ENCODE data around the gene WDSUB1. TPM values are rescaled to one million over a fixed set of nuclear protein-coding genes. Genes with fewer than 3 reads are reported as not detected.

Gene WDSUB1
- total and polyA plus RNA-seq, 2 of the 4 experiments (the other 2 are of a cell fraction): 4.8 to 5.2 TPM

DNA sequence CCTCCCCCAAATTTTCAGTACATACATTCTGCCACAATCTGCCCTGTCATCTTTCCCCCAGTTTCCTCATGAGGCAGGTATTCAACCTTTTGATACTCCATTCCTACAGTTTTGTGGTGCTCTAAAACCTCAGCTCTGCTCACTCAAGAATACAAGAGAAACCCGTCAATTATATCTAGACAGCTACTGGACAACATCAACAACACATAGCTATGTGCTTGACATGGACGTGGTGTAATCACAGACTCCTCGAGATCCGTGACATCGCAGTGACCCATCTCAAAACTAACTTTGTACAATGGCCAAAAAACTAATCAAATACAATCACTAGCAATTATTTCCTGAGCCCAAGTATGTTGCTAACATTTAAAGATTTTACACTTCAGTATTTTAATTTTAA is 23.6 kb downstream of the WDSUB1 start:
- no peak overlapping the region for H2BK5ac ChIP-seq (ENCODE audit: low read depth, low read length, poor library complexity, severe bottlenecking)
- H4K8ac ChIP-seq (ENCODE audit: low read depth in 2 of 2, low read length in 2 of 2): no peak overlapping the region
- H3K9me3 ChIP-seq (ENCODE audit: control insufficient read depth, insufficient read depth, low read length): no peaks in the 10 kb centered on the region
- no peaks in the 10 kb centered on the region for H4K20me1 ChIP-seq (ENCODE audit: insufficient read depth, low read length)
- no TSS peak for BruUV-seq (replicated peaks)
- no peak overlapping the region for H2BK15ac ChIP-seq (ENCODE audit: low read depth, low read length)
- H4K5ac ChIP-seq (ENCODE audit: low read depth, low read length): no peak overlapping the region
- no peak overlapping the region for H3K23ac ChIP-seq (ENCODE audit: low read depth, low read length)
- dilution Hi-C loops (cut with HindIII; ENCODE audit: low sequenced_read_pairs, unreplicated experiment): no loop called here
- H2AK5ac ChIP-seq (ENCODE audit: low read depth, low read length): no peak overlapping the region
- no peak overlapping the region for H3K27ac ChIP-seq (ENCODE audit: insufficient read depth, low read length)
- H2BK20ac ChIP-seq (ENCODE audit: low read depth, low read length): no peak overlapping the region
- no peak for DNase-seq
- H3K4me1 ChIP-seq (ENCODE audit: control insufficient read depth, insufficient read depth, low read length): peaks cover 9% of the 10 kb centered on the region
- ChIA-PET CTCF (interaction anchor here (0.8 to 1.2 kb wide), 2 partner anchors 13 to 14 kb away, joined by 3 to 5 read pairs; no protein-coding TSS in a partner anchor), POLR2A (ENCODE audit: unreplicated experiment) (no interaction called here)
- H3K4me3 ChIP-seq (ENCODE audit: insufficient read depth, low read depth, low read length): no peak overlapping the region
- in situ Hi-C loops (cut with MboI; ENCODE audit: low sequenced_read_pairs): no loop called here
- H3K56ac ChIP-seq (ENCODE audit: extremely low read depth, insufficient read depth, low read length): no peak overlapping the region
- H3K18ac ChIP-seq (ENCODE audit: low read depth, low read length): no peak overlapping the region
- no peak for TF ChIP-seq SMC3 (IDR thresholded peaks at IDR 0.05; ENCODE audit: low read depth, low read length)
- no peak for TF ChIP-seq RFX5 (IDR thresholded peaks at IDR 0.05; ENCODE audit: low read depth, low read length)
- TF ChIP-seq RAD21 (IDR thresholded peaks at IDR 0.05; ENCODE audit: low read length): no peak
- no peak for TF ChIP-seq CEBPB (IDR thresholded peaks at IDR 0.05; ENCODE audit: low read depth, low read length)
- TF ChIP-seq CHD1 (IDR thresholded peaks at IDR 0.05; ENCODE audit: low read depth, low read length): no peak
- no peak for TF ChIP-seq MAZ (IDR thresholded peaks at IDR 0.05; ENCODE audit: borderline replicate concordance, low read depth, low read length)
- TF ChIP-seq FOS (IDR thresholded peaks at IDR 0.05; ENCODE audit: low read depth, low read length): no peak
- TF ChIP-seq, protein P1, sequence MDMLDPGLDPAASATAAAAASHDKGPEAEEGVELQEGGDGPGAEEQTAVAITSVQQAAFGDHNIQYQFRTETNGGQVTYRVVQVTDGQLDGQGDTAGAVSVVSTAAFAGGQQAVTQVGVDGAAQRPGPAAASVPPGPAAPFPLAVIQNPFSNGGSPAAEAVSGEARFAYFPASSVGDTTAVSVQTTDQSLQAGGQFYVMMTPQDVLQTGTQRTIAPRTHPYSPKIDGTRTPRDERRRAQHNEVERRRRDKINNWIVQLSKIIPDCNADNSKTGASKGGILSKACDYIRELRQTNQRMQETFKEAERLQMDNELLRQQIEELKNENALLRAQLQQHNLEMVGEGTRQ (IDR thresholded peaks at IDR 0.05; ENCODE audit: low read depth, low read length): no peak
- TF ChIP-seq, protein P2, sequence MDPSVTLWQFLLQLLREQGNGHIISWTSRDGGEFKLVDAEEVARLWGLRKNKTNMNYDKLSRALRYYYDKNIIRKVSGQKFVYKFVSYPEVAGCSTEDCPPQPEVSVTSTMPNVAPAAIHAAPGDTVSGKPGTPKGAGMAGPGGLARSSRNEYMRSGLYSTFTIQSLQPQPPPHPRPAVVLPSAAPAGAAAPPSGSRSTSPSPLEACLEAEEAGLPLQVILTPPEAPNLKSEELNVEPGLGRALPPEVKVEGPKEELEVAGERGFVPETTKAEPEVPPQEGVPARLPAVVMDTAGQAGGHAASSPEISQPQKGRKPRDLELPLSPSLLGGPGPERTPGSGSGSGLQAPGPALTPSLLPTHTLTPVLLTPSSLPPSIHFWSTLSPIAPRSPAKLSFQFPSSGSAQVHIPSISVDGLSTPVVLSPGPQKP (IDR thresholded peaks at IDR 0.05; ENCODE audit: borderline replicate concordance, low read depth, low read length): no peak
- no peak for TF ChIP-seq NFE2L2 (IDR thresholded peaks at IDR 0.05; ENCODE audit: low read depth, low read length)
- TF ChIP-seq RCOR1 (IDR thresholded peaks at IDR 0.05; ENCODE audit: insufficient replicate concordance, low read length): no peak
- no peak for TF ChIP-seq MXI1 (IDR thresholded peaks at IDR 0.05; ENCODE audit: borderline replicate concordance, low read depth, low read length)
- TF ChIP-seq MAFK (IDR thresholded peaks at IDR 0.05; ENCODE audit: low read depth, low read length): no peak
- no peak for TF ChIP-seq BHLHE40 (IDR thresholded peaks at IDR 0.05; ENCODE audit: low read depth, low read length)
- no peak overlapping the region for H2AK9ac ChIP-seq (replicated peaks; ENCODE audit: low read depth, low read length, poor library complexity)
- intact Hi-C loops (cut with micrococcal nuclease): no loop called here
- no peak overlapping the region for H4K91ac ChIP-seq (ENCODE audit: insufficient read depth, low read depth, low read length)
- H2BK120ac ChIP-seq (ENCODE audit: low read depth, low read length): no peak overlapping the region
- no peak overlapping the region for H3K14ac ChIP-seq (replicated peaks; ENCODE audit: low read depth, low read length)
- no peaks in the 10 kb centered on the region for H3K27me3 ChIP-seq (ENCODE audit: control insufficient read depth, insufficient read depth, low read length)
- H3K4me2 ChIP-seq (ENCODE audit: low read depth, low read length): no peak overlapping the region
- no peak overlapping the region for H3K4ac ChIP-seq (ENCODE audit: low read depth, low read length)
- no peak overlapping the region for H3K9ac ChIP-seq (ENCODE audit: low read depth, low read length)
- peaks cover 3 to 5% of the 10 kb centered on the region in 2 experiments; a peak in 1 of 4 replicates for H3K79me1 ChIP-seq (ENCODE audit: low read depth in 1 of 2, low read length in 2 of 2)
- no peak overlapping the region for H2AFZ ChIP-seq (replicated peaks; ENCODE audit: low read length, poor library complexity)
- ATAC-seq (ENCODE audit: low read depth): no peak
- peaks cover 9% of the 10 kb centered on the region for H3K36me3 ChIP-seq (ENCODE audit: control insufficient read depth, insufficient read depth, low read length)
- H3K9me1 ChIP-seq (ENCODE audit: insufficient read depth, low read length): 0 out of 2 replicates have a peak, but pooled peaks cover 3% of the 10 kb centered on the region
- 83% methylated on average over 1 of the region's 5 CpGs; no CpG with 5 or more reads in 1 of the 2 experiments for WGBS, 2 experiments (ENCODE audit: extremely low coverage in 2 of 2, insufficient read length in 1 of 2)
